ES-I3 (cell line): Measurements from ENCODE around the gene SGTB.
"Not testable (repeated sequence)": the region's sequence is repeated elsewhere in the genome, so short reads cannot be mapped to it uniquely, and the experiment has no call there.

Source experiments
- H3K36me3 ChIP-seq: 2 replicates; pipeline ENCODE4 v1.6.1; 2013; ENCODE audit warnings: mild to moderate bottlenecking, low read length, control low read depth, moderate library complexity; ENCODE audit not compliant: insufficient read depth
- H3K4me1 ChIP-seq: 2 replicates; pipeline ENCODE4 v1.6.1; 2013; ENCODE audit warnings: mild to moderate bottlenecking, control low read depth, low read length; ENCODE audit not compliant: insufficient read depth
- H3K9ac ChIP-seq: 2 replicates; pipeline ENCODE4 v1.6.1; 2013; ENCODE audit warnings: low read depth, mild to moderate bottlenecking, low read length, moderate library complexity
- H3K9me3 ChIP-seq: 2 replicates; pipeline ENCODE4 v1.6.1; 2013; ENCODE audit warnings: mild to moderate bottlenecking, low read length, moderate library complexity; ENCODE audit not compliant: control insufficient read depth, insufficient read depth

SGTB gene

DNA sequence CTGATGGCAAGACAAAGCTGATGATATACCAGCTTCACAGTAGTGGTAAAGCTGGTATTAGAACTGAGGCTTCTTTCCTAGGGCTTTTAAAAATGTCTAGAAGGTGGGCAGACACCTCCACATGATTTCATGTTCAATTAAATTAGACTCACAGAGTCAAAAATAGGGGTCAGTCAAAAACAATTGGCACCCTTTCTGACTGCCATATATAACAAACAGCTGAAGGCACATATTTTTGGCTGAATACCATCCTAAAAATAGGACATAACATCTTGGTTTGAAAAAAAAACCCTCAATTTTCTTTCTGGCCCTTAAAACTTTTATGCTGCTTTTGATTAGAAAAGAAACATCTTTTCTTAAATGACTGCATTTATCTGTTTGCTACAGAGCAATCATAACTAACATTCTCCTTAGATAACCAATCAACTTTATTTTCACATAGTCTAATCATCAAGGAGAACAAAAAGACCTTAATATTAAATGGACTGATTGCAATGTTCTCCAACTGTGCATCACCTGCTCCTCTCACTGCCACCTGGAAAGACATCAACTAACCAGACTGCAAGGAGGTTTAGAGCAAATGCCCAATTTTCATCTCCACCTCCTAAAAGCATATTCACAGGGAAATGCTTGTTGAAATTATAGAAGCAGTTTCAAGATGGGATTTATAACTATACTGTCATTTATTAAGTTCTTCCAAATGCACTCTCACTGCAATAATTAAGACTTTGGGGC, 3.2 kb downstream of the SGTB start:
- no peaks in the 10 kb centered on the region for H3K4me1 ChIP-seq
- H3K9me3 ChIP-seq: no peaks in the 10 kb centered on the region
- peaks cover 2% of the 10 kb centered on the region for H3K36me3 ChIP-seq
- no peak overlapping the region for H3K9ac ChIP-seq

DNA sequence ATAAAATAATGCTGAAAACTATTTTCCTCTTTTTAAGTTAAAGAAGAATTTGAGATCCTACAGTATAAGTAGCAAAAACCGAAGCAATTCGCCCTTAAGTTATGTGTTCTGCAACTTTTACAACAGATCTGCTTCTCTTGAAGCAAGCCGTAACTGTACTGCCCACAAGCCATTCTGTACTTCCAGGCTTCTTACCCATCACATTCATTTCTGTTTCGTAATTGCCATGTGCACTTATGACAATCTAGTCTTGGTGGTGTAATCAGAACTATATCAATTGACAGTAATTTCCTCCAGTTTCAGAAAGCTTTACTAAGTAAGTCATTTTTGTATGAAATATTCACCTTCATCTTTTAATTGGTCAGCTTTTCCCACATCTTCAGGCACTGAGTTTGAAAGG, 13.8 kb downstream of the SGTB start:
- Histone ChIP-seq H3K9ac (no peak overlapping the region), H3K36me3 (peaks cover 4% of the 10 kb centered on the region; the same call in 1 of the 2 replicates), H3K4me1 (no peaks in the 10 kb centered on the region), H3K9me3 (no peaks in the 10 kb centered on the region)

DNA sequence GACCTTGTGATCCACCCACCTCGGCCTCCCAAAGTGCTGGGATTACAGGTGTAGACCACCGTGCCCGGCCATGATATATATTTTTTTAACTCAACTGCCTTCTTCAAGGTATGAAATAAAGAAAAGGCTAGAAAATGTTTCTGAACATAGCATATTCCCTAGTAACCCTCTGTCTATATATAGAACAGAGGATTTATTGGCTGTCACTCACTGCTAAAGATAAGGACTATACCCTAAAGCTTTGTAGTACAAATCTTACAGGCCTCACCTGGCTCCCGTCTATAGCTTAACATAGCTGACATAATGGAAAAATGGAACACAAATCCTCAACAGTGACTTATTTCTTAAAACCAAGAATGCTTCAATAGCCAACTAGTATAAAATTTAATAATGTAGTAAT, 14.2 kb downstream of the SGTB start:
- Histone ChIP-seq H3K4me1 (no peaks in the 10 kb centered on the region), H3K9ac (no peak overlapping the region), H3K36me3 (peaks cover 4% of the 10 kb centered on the region; the same call in 1 of the 2 replicates), H3K9me3 (no peaks in the 10 kb centered on the region)

DNA sequence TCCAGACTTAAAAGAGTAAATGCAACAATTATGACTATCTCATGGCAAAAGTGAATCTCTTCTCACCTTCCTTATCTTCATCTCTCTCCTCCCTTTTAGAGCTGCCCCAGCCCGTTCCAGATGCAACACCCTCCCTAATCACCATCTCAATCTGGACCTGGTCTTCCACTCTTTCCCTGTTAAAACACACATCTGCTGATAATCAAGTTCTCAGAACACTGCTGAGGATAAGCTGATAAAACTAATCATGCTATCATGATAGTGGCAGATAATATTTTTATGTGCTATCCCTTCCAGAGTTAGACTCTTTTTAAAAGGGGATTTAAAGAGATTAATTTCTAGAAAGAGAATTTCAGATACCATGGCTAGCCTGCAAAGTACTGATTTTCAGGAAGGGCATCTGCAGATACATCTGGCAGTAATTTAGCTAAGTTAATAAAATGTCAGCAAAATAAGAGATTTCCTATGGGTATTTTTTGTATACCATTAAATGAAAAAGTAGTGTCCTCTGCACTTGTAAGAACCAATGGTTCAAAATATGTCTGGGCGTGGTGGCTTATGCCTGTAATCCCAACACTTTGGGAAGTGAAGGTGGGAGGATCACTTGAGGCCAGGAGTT, 17.2 kb downstream of the SGTB start:
- Histone ChIP-seq H3K36me3 (no peaks in the 10 kb centered on the region), H3K4me1 (no peaks in the 10 kb centered on the region), H3K9ac (no peak overlapping the region), H3K9me3 (no peaks in the 10 kb centered on the region)

DNA sequence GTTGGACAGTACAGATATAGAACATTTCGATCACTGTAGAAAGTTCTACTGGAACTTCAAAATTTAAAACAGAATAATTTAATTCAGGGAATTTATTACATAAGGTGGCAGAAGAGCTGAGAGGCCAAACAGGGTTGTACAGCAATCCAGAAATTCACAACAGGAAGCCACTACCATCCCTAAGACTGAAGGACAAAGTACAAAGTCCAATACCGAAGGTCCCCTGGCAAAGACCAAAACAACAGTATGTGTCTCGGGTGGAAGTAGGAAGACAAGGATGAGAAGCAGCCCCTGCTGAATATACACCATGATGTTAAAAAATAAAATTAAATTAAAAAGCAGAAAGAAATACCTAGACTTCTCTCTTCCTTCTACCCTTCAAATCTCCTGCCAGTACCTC, 19.9 kb downstream of the SGTB start:
- H3K9me3 ChIP-seq: no peaks in the 10 kb centered on the region
- no peak overlapping the region for H3K9ac ChIP-seq
- no peaks in the 10 kb centered on the region for H3K4me1 ChIP-seq
- H3K36me3 ChIP-seq: no peaks in the 10 kb centered on the region

DNA sequence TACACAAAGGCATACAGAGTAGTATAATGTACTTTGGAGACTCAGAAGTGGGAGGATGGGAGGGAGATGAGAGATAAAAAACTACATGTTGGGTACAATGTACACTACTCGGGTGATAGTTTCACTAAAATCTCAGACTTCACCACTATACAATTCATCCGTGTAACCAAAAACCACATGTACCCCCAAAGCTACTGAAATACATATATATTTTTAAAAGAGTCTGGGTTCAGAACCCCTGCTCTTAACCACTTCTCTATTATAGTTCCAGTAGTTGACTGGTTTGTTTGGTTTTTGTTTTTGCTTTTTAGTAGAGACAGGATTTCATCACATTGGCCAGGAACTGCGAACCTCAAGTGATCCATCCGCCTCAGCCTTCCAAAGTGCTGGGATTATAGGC, 22.6 kb downstream of the SGTB start:
- no peaks in the 10 kb centered on the region for H3K9me3 ChIP-seq
- no peak overlapping the region for H3K9ac ChIP-seq
- no peaks in the 10 kb centered on the region for H3K36me3 ChIP-seq
- peaks cover 3% of the 10 kb centered on the region; the same call in 1 of the 2 replicates for H3K4me1 ChIP-seq

DNA sequence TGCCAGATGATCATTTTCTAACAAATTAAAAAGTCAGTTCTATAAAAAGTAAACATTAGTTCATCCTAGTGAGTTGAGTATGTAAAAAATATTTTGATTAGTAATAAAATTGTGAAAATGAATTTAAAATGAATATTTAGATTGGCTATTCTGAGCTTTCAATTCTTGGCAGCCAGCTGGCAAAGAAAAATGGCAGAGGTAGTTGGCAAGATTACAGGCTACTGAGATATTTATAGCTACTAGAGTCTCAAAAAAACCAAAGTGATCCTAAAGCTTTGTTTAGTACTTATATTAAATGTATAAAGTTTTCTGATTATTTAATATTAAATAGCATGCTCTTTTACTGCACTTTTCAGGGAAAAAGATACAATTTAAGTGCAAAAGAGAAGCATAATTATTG, 25.0 kb downstream of the SGTB start:
- H3K4me1 ChIP-seq: peaks cover 3% of the 10 kb centered on the region; the same call in 1 of the 2 replicates
- H3K36me3 ChIP-seq: no peaks in the 10 kb centered on the region
- H3K9me3 ChIP-seq: no peaks in the 10 kb centered on the region
- no peak overlapping the region for H3K9ac ChIP-seq

DNA sequence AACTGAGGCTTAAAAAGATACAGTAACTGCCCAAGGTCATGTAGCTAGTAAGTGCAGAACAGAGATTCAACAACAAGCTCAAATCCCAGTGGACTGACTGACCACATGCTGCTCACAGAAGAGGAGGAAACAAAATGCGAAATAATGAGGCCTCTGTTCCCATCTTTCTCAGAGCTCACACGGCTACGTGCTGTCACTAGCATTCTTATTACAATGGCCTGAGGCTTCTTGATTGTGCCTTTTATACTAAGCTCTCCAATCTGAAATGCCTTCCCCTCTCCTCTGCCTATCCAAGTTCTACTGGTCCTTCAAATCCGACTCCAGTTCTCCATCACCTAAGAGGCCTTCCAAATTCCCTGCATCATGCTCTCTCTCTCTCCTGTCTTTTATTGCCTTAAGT, 26.0 kb downstream of the SGTB start:
- Histone ChIP-seq H3K9me3 (no peaks in the 10 kb centered on the region), H3K36me3 (no peaks in the 10 kb centered on the region), H3K9ac (no peak overlapping the region), H3K4me1 (peaks cover 3% of the 10 kb centered on the region; the same call in 1 of the 2 replicates)

DNA sequence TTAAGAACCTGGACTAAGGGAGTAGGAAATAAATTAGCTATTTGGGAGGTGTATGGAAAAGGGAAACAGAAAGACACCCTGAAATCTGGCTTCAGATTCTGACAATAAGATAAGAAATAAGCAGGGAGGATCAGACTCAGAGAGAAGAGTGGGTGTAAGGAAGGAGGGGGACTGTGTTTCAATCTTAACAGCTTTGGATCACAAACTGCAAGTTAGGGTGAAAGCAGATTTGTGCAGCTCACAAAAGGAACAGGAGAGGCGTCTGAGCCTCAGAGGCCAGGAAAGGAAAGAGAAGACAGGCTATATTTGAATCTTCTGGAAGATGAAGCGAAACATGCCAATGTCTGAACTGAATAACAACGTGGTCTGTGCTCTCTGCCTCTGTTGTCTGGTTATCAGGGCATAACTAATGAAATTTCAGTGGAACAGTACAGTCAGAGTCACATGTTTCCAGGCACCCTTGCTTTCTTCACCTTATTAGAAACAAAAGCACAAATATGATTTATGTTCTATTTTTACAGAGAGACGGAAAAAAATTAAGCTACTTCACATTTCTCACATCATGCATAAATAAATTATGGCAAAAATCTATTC, 26.6 kb downstream of the SGTB start:
- peaks cover 3% of the 10 kb centered on the region; the same call in 1 of the 2 replicates for H3K4me1 ChIP-seq
- H3K9ac ChIP-seq: no peak overlapping the region
- H3K9me3 ChIP-seq: no peaks in the 10 kb centered on the region
- H3K36me3 ChIP-seq: no peaks in the 10 kb centered on the region

DNA sequence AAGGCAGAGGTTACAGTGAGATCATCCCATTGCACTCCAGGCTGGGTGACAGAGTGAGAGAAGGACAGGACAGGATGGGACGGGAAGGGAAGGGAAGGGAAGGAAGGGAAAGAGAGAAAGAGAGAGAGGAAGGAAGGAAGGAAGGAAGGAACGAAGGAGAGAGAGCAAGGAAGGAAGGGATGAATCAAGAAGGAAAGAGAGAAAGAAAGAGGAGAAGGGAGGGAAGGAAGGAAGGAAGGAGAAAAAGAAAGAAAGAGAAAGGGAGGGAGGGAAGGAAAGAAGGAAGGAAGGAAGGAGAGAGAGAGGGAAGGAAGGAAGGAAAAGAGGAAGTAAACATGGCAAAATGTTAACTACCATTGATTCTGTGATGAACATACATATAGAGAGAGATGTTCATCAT, 28.8 kb downstream of the SGTB start:
- Histone ChIP-seq H3K4me1 (peaks cover 3% of the 10 kb centered on the region; the same call in 1 of the 2 replicates), H3K36me3 (no peaks in the 10 kb centered on the region), H3K9ac (no peak overlapping the region), H3K9me3 (no peaks in the 10 kb centered on the region)

DNA sequence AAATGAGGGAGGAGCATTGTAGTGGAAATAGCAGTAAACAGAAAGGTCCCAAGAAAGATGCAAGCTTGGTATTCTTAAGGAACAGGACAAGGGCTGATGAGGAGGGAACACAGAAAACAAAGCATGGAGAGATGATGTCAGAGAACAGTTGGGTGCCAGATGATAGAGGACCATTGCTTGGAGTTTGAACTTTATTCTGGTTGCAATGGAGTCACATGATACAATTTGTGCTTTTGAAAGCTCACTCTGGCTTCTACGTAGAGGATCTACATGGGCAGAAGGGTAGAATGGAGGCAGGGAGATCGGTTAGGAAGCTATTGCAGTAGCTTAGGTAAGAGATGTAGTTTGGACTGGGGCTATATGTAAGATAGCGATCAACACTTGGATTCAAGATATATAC, 39.8 kb downstream of the SGTB start:
- peaks cover 3% of the 10 kb centered on the region; the same call in 1 of the 2 replicates for H3K36me3 ChIP-seq
- H3K9me3 ChIP-seq: no peaks in the 10 kb centered on the region
- H3K4me1 ChIP-seq: no peaks in the 10 kb centered on the region
- no peak overlapping the region for H3K9ac ChIP-seq

DNA sequence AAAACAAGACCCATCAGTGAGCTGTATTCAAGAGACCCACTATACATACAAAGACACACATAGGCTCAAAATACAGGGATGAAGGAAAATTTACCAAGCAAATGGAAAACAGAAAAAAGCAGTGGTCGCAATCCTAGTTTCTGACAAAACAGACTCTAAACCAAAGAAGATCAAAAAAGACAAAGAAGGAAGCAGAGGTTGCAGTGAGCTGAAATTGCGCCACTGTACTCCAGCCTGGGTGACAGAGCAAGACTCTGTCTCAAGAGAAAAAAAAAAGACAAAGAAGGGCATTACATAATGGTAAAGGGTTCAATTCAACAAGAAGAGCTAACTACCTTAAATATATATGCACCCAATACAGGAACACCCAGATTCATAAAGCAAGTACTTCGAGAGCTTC, 45.9 kb downstream of the SGTB start:
- H3K9me3 ChIP-seq, H3K4me1 ChIP-seq, H3K36me3 ChIP-seq, H3K9ac ChIP-seq: not testable (repeated sequence)

DNA sequence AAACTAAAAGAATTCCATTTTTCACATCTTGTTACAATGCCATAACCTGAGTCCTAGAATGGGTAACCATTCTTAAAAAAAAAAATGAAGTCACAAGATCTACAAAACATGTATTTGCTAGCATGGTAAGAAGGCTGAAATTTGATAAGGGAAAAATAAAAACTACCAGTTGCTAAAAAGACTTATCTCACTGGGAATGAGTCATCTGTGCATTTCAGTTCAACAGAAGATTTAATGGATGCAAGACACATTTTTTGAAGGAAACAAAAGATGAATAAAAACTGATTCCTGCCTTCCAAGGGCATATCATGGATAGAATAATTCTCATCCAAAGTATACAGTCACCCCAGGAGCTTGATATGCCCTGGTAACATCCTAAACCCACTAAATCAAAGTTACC, 47.2 kb downstream of the SGTB start:
- Histone ChIP-seq H3K9ac (no peak overlapping the region), H3K9me3 (no peaks in the 10 kb centered on the region), H3K4me1 (no peaks in the 10 kb centered on the region), H3K36me3 (0 out of 2 replicates have a peak, but pooled peaks cover 3% of the 10 kb centered on the region)

DNA sequence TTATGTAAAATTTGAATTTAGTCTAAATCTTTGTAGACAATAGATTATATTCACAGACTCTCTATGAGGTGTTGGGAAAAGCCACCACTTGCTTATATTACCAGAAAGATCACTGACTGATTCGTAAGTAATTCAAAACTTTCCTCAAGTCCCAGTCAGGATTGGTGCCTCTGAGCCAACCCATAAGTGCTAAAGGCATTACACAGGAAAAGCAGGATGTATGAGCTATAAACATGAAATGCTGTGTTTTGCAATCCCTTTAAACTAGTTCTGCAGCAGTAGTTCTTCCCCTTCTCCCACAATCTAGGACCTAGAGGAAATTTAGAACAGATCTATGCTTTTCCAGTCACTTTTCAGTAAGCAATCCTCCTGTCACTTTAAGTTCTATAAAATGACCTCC, 49.1 kb downstream of the SGTB start:
- Histone ChIP-seq H3K9ac (no peak overlapping the region), H3K9me3 (no peaks in the 10 kb centered on the region), H3K4me1 (no peaks in the 10 kb centered on the region), H3K36me3 (0 out of 2 replicates have a peak, but pooled peaks cover 3% of the 10 kb centered on the region)

DNA sequence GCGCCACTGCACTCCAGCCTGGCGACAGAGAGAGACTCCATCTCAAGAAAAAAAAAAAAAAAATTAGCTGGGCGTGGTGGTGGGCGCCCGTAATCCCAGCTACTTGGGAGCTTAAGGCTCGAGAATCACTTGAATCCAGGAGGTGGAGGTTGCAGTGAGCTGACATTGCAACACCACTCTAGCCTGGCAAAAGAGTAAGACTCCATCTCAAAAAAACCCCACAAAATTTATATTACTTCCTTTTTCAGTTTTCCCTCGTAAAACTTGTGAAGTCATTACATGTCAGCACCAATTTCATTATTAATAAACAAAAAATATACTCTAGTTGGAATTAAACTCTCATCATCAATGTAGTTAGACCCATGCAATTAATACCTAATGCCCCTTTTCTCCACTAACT, 53.2 kb downstream of the SGTB start:
- Histone ChIP-seq H3K9me3 (no peaks in the 10 kb centered on the region), H3K36me3 (0 out of 2 replicates have a peak, but pooled peaks cover 3% of the 10 kb centered on the region), H3K9ac (no peak overlapping the region), H3K4me1 (no peaks in the 10 kb centered on the region)
